ENCODE data around the gene SLC25A28.

DNA sequence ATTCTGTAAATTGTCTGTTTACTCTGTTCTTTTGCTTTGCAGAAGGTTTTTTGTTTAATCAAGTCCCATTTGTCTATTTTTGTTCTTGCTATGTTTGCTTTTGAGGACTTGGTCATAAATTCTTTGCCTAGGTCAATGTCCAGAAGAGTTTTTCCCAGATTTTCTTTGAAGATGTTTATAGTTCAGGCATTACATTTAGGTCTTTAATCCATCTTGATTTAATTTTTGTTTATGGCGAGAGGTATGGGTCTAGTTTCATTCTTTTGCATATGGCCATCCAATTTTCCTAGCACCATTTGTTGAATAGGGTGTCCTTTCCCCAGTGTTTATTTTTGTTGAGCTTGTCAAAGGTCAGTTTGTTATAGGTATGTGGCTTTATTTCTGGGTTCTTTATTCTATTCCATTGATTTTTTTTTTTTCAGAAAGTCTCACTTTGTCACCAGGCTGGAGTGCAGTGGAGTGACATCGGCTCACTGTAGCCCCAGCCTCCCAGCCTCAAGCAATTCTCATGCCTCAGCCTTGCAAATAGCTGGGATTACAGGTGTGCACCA lies 27.4 kb upstream of the SLC25A28 start:
- TF ChIP-seq POLR2AphosphoS5 (IDR thresholded peaks at IDR 0.05; ENCODE audit: low read depth, low read length), result no peak
- TF ChIP-seq, protein P1, sequence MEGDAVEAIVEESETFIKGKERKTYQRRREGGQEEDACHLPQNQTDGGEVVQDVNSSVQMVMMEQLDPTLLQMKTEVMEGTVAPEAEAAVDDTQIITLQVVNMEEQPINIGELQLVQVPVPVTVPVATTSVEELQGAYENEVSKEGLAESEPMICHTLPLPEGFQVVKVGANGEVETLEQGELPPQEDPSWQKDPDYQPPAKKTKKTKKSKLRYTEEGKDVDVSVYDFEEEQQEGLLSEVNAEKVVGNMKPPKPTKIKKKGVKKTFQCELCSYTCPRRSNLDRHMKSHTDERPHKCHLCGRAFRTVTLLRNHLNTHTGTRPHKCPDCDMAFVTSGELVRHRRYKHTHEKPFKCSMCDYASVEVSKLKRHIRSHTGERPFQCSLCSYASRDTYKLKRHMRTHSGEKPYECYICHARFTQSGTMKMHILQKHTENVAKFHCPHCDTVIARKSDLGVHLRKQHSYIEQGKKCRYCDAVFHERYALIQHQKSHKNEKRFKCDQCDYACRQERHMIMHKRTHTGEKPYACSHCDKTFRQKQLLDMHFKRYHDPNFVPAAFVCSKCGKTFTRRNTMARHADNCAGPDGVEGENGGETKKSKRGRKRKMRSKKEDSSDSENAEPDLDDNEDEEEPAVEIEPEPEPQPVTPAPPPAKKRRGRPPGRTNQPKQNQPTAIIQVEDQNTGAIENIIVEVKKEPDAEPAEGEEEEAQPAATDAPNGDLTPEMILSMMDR (IDR thresholded peaks at IDR 0.05), result no peak
- no peak for TF ChIP-seq SIN3A (IDR thresholded peaks at IDR 0.05; ENCODE audit: borderline replicate concordance, insufficient read depth, low read depth, low read length)

Measured in Panc1 (cell line).